ENCODE measurements around the gene GAMT.

- TF ChIP-seq CTCF (IDR thresholded peaks at IDR 0.05; ENCODE audit: low read length) (peak; percentile 47), EZH2 (optimal IDR thresholded peaks at IDR 0.05; ENCODE audit: low read depth, low read length) (no peak)
These were observed at the start of gene GAMT for GRCh38 chr19:1401138-1401888.

Measured in MM.1S (cell line).